ENCODE measurements around the gene WFDC9.

The WFDC9 gene

DNA sequence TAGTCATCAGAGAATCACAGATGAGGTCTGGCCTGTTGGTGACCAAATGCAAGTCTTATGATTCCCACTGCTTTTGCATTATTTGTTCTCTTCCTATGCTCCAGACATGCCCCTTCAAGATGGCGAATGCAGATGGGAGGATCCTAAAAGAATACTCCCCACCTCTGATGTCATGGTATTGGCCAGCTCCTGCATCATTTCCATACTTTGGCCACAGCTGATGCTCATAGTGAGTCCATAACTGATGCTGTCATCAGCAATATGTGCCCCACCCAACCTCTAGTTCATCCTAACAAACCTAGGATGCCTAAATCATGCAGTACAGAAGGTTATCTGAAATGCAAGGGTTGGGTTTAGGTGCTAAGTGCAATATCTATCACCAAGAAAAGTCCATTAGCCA lies 5.4 kb upstream of the WFDC9 start:
- Histone ChIP-seq H3K9ac (no peak overlapping the region), H3K9me3 (ENCODE audit: control insufficient read depth, low read length) (no peaks in the 10 kb centered on the region), H3K4me3 (ENCODE audit: low read depth, low read length) (no peak overlapping the region), H3K4me2 (ENCODE audit: low read length) (no peak overlapping the region), H2AFZ (no peak overlapping the region), H3K4me1 (no peaks in the 10 kb centered on the region), H3K27me3 (ENCODE audit: control insufficient read depth, insufficient read depth, low read length) (no peaks in the 10 kb centered on the region), H3K27ac (no peak overlapping the region), H3K36me3 (ENCODE audit: control insufficient read depth, insufficient read depth, low read length) (no peaks in the 10 kb centered on the region), H3K79me2 (no peaks in the 10 kb centered on the region)
- TF ChIP-seq, protein P1, sequence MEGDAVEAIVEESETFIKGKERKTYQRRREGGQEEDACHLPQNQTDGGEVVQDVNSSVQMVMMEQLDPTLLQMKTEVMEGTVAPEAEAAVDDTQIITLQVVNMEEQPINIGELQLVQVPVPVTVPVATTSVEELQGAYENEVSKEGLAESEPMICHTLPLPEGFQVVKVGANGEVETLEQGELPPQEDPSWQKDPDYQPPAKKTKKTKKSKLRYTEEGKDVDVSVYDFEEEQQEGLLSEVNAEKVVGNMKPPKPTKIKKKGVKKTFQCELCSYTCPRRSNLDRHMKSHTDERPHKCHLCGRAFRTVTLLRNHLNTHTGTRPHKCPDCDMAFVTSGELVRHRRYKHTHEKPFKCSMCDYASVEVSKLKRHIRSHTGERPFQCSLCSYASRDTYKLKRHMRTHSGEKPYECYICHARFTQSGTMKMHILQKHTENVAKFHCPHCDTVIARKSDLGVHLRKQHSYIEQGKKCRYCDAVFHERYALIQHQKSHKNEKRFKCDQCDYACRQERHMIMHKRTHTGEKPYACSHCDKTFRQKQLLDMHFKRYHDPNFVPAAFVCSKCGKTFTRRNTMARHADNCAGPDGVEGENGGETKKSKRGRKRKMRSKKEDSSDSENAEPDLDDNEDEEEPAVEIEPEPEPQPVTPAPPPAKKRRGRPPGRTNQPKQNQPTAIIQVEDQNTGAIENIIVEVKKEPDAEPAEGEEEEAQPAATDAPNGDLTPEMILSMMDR (IDR thresholded peaks at IDR 0.05) = no peak

- no peaks in the 10 kb centered on the region for H3K4me1 ChIP-seq
These were observed 713 bp downstream of the WFDC9 start for GRCh38 chr20:45630371-45630770.

DNA sequence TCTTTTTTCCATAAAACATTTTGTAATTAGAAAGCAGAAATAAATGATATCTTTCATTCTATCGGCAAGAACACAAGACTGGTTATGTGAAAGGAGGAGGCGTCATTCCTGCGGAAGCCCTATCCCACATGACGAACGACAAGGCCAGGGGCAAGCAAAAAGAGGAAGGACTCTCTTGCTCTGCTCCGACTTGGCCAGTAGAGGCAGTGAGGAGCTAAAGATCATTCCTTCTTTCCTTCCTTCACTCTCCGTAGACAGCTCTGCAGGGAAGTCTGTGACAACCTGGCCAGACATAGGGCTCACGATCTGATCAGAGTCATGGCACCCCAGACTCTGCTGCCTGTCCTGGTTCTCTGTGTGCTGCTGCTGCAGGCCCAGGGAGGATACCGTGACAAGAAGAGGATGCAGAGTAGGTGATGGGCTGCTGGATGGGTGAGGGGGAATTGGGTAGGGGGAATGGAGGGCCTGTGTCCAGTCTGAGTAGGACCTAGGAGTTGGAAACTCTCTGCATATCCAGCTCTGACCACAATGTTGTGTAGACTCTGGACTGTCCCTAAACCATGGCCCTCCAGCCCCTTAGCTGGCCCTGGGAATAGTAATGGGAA lies 1.5 kb downstream of the WFDC9 start, which contains the start of gene WFDC10A:
Gene WFDC10A, plus strand, starts transcription at position 244 of the 605 bp plus-strand sequence. Its CDS starts 75 bp downstream, at position 319.
- no peak within 1 kb of the TSS for H3K4me2 ChIP-seq (ENCODE audit: low read length)
- no peak within 1 kb of the TSS for H3K4me3 ChIP-seq (ENCODE audit: low read depth, low read length)
- H3K4me1 ChIP-seq = no peaks in the 10 kb centered on the region
- H3K36me3 ChIP-seq (ENCODE audit: control insufficient read depth, insufficient read depth, low read length) = no peaks in the 10 kb centered on the region
- peak within 1 kb of the TSS; percentile 8 for H2AFZ ChIP-seq
- H3K9ac ChIP-seq = no peak within 1 kb of the TSS
- TF ChIP-seq, protein P1 (IDR thresholded peaks at IDR 0.05) = peak; percentile 42
- H3K27me3 ChIP-seq (ENCODE audit: control insufficient read depth, insufficient read depth, low read length) = no peaks in the 10 kb centered on the region
- H3K79me2 ChIP-seq = no peaks in the 10 kb centered on the region
- H3K9me3 ChIP-seq (ENCODE audit: control insufficient read depth, low read length) = no peaks in the 10 kb centered on the region
- no peak within 1 kb of the TSS for H3K27ac ChIP-seq

More at GRCh38 chr20:45630371-45630770, 713 bp downstream of the WFDC9 start:
- Histone ChIP-seq H3K27ac (no peak overlapping the region), H3K4me3 (ENCODE audit: low read depth, low read length) (no peak overlapping the region), H3K79me2 (no peaks in the 10 kb centered on the region), H3K36me3 (ENCODE audit: control insufficient read depth, insufficient read depth, low read length) (no peaks in the 10 kb centered on the region), H3K9me3 (ENCODE audit: control insufficient read depth, low read length) (no peaks in the 10 kb centered on the region), H3K27me3 (ENCODE audit: control insufficient read depth, insufficient read depth, low read length) (no peaks in the 10 kb centered on the region), H2AFZ (no peak overlapping the region), H3K9ac (no peak overlapping the region), H3K4me2 (ENCODE audit: low read length) (no peak overlapping the region)
- TF ChIP-seq, protein P1 (IDR thresholded peaks at IDR 0.05) = no peak

DNA sequence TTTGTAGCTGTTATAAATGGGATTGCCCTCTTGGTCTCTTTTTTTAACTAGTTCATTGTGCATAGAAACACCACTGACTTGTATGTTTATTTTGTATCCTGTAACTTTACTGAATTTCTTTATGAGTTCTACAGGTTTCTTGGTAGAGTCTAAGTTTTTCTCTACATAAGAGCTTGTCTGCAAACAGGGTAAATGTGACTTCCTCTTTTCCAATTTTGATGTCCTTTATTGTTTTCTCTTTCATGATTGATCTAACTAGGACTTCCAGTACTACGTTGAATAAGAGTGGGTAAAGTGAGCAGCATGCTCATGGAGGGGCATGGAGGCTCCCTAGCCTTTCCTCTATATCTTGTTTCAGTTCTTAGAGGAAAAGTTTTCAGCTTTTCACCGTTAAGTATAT lies 4.5 kb downstream of the WFDC9 start:
- Histone ChIP-seq H3K4me3 (ENCODE audit: low read depth, low read length) (no peak overlapping the region), H3K27me3 (ENCODE audit: control insufficient read depth, insufficient read depth, low read length) (no peaks in the 10 kb centered on the region), H3K4me2 (ENCODE audit: low read length) (no peak overlapping the region), H3K9ac (no peak overlapping the region), H3K27ac (no peak overlapping the region), H3K9me3 (ENCODE audit: control insufficient read depth, low read length) (no peaks in the 10 kb centered on the region), H3K36me3 (ENCODE audit: control insufficient read depth, insufficient read depth, low read length) (no peaks in the 10 kb centered on the region), H3K4me1 (no peaks in the 10 kb centered on the region), H2AFZ (no peak overlapping the region), H3K79me2 (no peaks in the 10 kb centered on the region)
- TF ChIP-seq, protein P1 (IDR thresholded peaks at IDR 0.05) = no peak

DNA sequence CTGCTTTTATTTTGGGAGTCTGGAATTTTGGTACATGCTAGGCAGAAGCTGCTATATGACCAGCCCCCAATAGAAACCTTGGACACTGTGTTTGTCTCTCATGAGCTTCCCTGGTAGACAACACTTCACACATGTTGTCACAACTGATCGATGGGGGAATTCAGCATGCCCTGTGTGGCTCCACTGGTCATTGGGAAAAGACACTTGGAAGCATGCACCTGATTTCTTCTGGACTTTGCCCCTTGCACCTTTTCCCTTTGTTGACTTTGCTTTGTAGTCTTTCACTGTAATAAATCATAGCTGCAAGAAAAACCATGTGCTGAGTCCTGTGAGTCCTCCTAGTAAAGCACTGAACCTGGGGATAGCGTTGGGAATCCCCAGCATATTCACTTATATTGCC lies 9.5 kb downstream of the WFDC9 start:
- no peak overlapping the region for H3K4me2 ChIP-seq (ENCODE audit: low read length)
- H3K27ac ChIP-seq = no peak overlapping the region
- H3K79me2 ChIP-seq = no peaks in the 10 kb centered on the region
- H3K27me3 ChIP-seq (ENCODE audit: control insufficient read depth, insufficient read depth, low read length) = no peaks in the 10 kb centered on the region
- H3K4me3 ChIP-seq (ENCODE audit: low read depth, low read length) = no peak overlapping the region
- TF ChIP-seq, protein P1 (IDR thresholded peaks at IDR 0.05) = no peak
- no peaks in the 10 kb centered on the region for H3K4me1 ChIP-seq
- no peak overlapping the region for H2AFZ ChIP-seq
- H3K36me3 ChIP-seq (ENCODE audit: control insufficient read depth, insufficient read depth, low read length) = no peaks in the 10 kb centered on the region
- H3K9me3 ChIP-seq (ENCODE audit: control insufficient read depth, low read length) = no peaks in the 10 kb centered on the region
- H3K9ac ChIP-seq = no peak overlapping the region

Measured in parathyroid adenoma (tissue), 2 donors.